DMS53 treated with DMSO at 0.1 percent for 48 hours (cell line): ENCODE measurements around the gene LONRF3.
"Not testable (repeated sequence)": the region's sequence is repeated elsewhere in the genome, so short reads cannot be mapped to it uniquely, and the experiment has no call there.

Experiments
- DNase-seq: peaks from one replicate; lab custom pipeline; 2025; ENCODE audit not compliant: unreplicated experiment; lab: John Stamatoyannopoulos, UW

The LONRF3 gene

DNA sequence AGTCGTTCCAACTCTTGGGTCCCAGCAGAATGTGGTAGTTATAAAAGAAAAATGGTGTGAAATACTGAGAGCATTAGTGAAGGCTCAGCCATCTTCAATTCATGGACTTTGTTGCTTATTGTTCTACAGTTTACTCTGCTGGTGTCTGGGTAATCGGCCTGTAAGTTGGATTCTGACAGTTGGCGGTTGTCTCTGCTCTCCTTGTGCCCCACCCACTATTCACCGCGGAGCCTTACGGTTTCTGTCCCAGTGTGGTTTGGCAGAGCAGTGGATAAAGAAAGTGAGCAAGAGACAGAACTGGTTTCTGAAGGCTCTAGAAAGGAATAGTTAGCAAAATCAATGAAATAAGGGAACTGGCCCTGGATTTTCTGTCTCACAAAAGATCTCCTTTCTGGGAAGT is 9.1 kb downstream of the LONRF3 start:
- DNase-seq = no peak

DNA sequence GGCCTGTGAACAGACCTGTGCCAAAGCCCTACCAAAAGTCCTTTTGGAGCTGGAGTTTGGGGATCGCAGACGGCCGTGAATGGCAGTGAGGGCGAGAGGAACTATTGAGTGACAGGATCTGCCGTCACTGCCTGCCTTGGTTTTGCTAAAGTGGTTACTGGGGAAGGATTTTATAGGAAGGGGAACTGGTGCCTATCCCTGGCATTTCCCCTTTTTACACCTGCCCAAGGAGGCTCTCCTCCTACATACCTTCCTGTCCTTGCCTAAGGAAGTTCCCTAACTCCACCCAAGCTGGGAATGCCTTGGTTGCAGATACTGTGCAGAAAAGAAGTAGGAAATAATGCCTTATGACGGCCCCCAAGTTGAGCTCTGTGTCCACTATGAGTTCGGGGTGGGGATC is 14.5 kb downstream of the LONRF3 start:
- DNase-seq = no peak

DNA sequence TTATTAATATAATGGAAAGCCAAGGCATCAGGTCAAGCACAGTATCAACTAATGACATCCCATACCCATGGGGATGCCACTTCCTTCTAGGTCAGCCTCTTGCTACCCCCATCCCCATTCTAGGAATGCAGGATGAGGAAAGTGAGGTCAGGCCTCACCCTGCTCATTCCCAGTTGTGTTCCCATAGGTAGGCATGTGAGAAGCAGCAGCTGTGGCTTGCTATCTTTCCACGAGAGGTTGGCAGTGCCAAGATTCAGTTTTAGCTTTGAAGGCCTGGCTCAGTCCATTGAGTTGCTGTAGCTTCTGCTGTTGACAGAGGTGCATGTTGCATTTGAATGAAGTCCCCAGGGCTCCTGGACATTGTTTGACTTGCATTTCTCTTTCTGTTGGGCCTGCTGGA is 15.5 kb downstream of the LONRF3 start:
- DNase-seq = no peak

DNA sequence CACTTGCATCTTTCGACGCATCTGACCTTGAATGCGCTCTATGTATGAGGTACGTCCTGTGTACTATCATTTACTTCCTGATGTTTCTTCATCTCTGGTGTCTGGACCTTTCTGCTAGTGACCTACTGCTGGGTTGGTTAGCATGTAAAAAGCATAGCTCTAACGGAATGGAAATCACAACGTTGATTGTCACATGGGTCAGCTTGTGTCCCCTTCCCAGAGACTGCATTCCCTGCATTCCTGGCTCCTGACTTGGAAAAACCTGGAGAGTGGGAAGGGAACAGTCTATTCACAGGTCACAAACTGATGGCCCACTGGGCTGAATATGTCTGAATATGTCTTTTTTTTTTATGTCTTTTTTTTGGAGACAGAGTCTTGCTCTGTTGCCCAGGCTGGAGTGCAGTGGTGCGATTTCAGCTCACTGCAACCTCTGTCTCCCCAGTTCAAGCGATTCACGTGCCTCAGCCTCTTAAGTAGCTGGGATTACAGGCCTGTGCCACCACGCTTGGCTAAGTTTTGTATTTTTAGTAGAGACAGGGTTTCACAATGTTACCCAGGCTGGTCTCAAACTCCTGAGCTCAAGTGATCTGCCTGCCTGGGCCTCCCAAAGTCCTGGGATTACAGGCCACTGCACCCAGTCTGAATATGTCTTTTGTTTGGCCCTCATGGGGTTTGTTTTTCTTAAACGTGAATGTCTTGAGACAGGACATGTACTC is 16.3 kb downstream of the LONRF3 start:
- DNase-seq = no peak

DNA sequence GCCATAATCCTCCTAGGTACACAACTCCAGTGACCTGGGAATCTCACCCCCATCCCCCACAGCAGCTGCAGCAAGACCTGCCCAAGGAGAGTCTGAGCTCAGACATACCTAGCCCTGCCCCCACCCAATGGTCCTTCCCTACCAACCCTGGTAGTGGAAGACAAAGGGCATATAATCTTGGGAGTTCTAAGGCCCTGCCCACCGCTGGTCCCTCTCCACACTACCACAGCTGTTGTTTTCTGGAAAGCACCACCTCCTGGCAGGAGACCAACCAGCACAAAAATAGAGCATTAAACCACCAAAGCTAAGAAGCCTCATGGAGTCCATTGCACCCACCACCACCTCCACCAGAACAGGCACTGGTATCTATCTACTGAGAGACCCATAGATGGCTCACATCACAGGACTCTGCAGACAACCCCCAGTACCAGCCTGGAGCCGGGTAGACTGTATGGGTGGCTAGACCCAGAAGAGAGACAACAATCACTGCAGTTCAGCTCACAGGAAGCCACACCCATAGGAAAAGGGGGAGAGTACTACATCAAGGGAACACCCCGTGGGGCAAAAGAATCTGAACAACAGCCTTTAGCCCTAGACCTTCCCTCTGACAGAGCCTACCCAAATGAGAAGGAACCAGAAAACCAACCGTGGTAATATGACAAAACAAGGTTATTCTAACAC is 18.2 kb downstream of the LONRF3 start:
- peak; percentile 22 for DNase-seq

DNA sequence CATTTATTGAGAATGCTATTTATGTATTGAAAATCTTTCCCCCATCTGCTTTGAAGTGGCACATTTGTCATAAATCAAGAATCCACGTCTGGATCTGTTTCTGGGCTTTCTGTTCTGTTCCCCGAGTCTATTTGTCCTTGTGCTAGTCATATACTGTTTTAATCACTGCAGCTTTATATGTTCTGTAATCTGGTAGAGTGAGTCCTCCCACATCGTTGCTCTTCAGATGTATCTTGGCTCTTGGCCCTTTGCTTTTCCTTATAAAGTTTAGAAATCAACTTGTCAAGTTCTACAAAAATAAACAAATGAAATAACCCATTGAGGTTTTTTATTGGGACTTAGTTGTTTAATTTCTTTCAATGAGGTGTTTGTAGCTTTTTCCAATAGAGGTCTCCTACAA is 29.0 kb downstream of the LONRF3 start:
- DNase-seq = no peak

DNA sequence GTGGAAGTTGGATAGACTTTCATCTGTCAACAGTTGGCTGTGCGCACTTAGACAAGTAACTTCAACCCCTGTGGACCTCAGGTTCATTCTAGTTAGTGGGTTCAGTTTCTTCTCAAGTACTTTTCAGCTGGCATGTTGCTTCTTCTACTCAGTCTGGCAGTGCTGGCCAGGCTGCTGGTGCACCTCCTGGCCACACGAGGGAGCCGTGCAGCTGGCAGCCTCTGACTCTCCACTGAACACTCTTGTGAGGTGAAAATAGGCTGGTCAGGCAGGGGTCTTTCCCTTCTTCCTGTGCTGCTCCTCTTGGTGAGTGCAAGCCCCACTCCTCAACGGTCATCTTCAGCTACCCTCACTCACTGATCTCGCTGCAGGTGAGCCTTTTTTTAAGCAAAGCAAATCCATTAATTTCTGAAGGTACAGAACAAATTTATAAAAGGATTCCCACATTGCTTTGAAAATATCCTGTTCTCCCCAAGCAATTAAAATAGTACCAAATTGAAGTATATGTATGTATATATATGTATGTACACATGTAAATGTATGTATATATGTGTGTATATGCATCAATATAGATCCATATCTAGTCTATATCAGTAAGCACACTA is 30.6 kb downstream of the LONRF3 start:
- DNase-seq = peak; percentile 10

DNA sequence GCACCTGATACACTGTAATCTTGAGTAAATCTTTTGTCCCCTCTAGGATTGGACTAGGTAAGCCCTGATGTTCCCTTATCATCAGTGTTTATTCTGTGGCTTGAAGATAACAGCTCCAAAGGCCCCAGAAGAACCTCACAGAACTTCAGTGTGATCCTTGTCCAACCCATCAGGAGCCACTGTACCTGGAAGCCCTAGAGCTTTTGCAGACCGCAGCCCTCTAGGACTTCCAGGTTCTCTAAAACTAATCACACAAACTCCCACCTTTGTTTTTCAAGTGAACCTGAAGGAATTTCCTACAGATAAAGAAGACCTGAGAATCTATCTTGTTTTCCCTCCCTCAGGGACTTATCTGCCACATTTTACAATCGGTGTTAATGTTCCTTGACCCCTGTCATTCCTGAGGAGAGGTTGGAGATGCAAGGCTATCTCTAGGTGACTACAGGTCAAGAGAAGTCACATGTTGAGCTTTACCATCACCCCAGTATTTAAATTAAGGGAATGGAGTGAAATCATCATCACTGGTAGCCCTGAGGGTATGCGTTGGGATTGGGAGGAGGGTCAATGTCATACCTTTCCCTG is 32.9 kb downstream of the LONRF3 start:
- DNase-seq = no peak

DNA sequence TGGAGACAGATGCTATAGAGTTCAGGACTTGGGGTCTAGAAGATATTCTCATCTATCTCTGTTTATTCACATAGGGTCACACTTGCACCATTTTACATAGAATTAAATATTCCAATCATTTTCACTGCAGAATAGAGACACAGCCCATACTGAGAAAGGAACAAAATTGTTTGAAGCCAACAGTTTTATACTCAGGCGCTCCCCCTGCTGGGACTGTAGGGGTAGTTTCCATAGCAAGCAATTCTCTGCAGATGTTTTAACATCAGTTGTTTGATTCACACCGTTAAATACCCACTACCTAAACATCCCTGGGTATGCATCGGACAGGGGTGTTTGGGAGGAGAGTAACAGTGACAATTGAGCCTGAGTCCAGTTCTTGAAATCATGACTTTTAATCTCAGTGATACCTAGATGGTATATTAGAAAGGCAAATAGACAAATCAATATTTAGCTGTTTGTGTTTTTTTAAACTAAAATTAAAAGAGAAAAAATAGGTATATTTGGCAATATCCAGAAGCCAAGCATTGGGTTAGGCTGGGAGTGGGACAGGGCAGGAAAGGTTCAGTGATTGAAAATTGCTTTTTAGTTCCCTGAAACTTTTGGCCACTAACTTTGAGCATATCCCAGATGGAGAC is 33.8 kb downstream of the LONRF3 start:
- DNase-seq = peak; percentile 0

DNA sequence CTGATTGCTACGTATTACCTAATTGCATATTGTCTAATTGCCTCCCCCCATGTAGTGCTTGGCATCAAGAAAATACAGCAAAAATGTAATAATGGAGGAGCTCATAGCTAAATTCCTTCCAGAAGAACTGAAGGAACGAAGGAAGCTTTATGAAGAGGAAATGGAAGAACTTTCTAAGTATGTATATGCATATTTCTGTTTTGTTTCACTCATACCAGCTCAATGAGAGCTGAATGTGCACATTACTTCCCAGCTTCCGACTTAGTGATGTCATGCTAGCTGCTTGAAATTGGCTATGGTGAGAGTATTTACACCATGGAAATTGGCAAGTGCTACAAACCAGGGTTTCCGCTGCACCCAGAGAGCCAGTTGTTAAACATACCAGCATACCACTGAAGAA is 34.7 kb downstream of the LONRF3 start:
- no peak for DNase-seq

DNA sequence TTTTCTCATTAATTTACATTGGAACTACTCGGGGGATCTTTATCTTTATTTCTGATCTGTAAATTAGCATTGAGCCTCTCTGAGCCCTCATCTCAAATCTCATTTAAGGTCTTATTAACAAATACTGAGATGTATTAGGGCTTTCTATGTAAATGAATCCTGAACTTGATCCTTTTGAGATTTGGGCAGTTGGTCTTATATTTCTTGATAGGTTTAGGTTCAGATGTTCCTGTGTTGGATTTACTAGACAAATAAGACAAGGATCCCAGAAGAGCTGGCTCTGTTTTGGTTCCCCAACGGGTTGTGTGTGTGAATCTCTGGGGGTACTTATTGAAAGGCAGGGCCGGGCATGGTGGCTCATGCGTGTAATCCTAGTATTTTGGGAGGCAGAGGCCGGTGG is 36.1 kb downstream of the LONRF3 start:
- no peak for DNase-seq

DNA sequence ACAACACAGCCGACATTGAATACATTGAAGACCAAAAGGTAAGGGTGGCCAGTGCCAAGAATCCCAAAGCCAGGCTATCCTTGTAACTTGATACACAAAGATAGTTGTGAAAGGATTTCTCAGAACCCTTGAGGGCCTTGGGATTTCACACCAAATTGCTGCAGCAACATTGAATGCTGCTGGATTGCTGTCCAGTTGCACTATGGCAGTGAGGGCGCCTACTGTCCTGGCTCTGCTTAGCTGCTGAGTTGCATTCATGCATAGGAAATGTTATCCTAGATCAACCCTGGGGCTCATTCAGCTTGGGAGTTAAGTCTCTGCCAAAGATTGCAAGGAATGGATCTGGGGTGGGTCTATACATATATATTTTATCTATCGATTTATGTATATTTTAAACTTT is 38.7 kb downstream of the LONRF3 start:
- DNase-seq = no peak

DNA sequence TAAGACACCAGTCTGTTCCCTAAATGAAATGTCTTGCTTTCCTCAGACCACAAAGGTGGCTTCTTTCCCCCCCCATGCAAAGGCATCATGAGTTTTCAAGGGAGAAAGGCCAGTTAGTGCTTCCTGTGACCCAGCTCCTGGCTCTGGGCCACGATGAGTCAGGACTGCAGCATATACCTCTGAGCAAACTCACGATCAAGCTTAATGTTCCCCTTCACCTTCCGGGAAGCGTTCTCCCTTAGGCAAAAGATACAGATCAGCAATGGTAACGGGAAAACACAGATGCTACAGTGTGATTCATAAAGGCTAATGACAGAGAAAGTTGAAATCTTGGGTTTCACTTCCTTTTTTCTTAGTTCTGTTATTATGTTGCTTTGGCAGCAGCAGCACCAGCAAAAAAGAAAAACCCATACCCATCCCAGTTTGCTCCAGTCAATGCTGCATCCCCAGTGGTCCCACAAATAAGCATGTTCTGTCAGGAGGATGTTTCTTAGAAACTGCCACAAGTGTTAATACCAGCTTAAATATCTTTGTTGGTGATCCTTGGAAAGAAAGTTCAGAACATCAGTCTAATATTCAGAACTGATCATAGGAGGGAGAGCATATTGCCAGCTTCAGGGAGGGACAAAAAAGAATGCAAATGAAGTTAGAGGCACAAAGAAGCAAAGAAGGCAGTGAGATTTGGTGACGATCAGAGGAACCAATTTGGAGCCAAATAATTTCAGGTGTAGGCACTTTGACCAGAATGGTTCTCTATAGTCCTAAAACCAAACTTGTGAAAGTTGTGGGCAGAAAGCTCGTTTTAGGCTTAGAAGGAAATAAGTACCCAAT is 41.2 kb downstream of the LONRF3 start:
- no peak for DNase-seq

DNA sequence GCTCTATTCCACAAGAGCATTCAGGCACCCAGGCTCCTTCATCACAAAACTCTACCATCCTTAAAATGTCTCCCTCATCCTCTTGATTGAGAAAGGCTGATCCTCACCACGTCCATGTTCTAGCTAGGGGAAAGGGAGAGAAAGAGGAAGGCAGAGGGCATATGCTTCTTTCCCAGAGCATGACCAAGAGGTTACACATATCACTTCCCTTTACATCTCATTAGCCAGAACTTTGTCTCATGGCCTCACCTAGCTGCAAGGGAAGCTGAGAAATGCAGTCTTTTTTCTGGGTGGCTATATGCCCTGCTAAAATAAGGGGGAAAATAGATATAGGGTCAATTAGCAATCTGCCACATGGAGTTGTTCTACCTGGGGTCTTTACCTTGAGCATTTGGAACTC is 42.7 kb downstream of the LONRF3 start:
- DNase-seq = no peak

DNA sequence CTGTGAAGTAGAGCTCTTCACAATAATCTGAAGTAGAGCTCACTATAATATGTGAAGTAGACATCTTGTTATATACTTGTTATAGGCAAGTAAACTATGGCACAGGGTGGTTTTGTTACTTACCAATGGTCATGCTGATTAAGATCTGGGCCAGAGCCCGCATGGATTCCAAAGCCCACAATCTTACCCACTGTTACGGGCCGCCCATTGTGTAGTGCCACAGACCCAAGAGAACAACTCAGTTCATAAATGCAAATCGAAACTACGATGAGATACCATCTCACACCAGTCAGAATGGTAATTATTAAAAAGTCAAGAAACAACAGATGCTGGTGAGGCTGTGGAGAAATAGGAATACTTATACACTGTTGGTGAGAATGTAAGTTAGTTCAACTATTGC is 51.5 kb downstream of the LONRF3 start:
- no peak for DNase-seq

DNA sequence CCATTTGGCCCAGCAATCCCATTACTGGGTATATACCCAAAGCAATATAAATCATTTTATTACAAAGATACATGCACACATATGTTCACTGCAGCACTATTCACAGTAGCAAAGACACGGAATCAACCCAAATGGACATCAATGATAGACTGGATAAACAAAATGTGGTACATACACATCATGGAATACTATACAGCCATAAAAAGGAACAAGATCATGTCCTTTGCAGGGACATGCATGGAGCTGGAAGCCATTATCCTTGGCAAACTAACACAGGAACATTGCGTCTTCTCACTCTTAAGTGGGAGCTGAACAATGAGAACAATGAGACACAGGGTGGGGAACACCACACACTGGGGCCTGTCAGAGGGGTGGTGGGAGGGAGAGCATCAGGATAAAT is 51.9 kb downstream of the LONRF3 start:
- not testable (repeated sequence) for DNase-seq

DNA sequence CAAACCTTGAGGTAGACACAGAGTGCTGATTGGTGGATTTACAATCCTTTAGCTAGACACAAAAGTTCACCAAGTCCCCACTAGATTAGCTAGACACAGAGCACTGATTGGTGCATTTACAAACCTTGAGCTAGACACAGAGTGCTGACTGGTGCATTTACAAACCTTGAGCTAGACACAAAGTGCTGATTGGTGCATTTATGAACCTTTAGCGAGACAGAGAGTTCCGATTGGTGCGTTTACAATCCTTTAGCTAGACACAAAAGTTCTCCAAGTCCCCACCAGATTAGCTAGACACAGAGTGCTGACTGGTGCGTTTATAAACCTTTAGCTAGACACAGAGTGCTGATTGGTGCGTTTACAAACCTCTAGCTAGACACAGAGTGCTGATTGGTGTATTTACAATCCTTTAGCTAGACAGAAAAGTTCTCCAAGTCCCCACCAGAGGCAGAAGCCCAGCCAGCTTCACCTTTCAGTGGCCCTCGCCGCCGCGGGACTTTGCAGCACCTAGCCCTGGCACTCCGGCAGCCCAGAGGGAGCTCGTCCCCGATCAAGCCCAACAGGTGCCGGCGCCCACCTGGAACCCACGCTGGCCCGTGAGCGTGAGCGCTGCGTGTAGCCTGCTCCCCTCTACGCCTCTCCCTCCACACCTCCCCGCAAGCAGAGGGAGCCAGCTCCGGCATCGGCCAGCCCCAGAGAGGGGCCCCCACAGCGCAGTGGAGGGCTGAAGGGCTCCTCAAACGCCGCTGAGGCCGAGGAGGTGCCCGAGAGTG is 53.7 kb downstream of the LONRF3 start:
- not testable (repeated sequence) for DNase-seq

DNA sequence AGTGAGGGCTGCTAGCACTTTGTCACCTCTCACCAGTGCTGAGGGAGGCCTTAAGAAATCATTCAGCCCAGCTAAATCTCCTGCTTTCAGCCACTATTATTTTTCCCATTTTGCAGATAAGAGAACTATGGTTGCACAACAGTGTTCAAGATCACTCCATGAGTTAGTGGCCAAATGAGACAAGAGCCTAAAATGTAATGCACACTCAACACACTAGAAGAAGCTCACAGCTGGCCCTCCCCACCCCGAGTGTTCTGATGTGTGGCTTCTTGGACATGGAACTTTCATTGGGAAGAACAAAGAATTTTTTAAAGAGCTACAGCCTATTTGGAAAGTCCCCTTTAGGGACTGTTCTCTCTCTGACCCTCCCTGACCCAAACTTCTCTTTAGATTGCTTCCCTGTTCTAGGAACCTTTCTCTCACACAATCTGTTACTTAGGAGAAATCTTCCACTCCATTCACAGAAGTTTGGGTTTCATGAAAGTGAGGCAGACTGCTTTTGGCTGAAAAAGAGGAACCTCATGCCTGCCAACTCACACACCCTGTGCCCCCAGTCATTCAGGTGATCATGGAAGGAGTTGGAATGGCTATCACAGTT is 54.4 kb downstream of the LONRF3 start:
- DNase-seq = no peak

DNA sequence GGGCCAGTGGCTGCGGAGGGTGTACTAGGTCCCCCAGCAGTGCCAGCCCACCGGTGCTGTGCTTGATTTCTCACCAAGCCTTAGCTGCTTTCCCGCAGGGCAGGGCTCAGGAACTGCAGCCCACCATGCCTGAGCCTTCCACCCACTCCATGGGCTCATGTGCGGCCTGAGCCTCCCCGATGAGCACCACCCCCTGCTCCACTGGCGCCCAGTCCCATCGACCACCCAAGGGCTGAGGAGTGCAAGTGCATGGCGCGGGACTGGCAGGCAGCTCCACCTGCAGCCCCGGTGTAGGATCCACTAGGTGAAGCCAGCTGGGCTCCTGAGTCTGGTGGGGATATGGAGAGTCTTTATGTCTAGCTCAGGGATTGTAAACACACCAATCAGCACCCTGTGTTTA is 55.2 kb downstream of the LONRF3 start:
- DNase-seq = not testable (repeated sequence)

DNA sequence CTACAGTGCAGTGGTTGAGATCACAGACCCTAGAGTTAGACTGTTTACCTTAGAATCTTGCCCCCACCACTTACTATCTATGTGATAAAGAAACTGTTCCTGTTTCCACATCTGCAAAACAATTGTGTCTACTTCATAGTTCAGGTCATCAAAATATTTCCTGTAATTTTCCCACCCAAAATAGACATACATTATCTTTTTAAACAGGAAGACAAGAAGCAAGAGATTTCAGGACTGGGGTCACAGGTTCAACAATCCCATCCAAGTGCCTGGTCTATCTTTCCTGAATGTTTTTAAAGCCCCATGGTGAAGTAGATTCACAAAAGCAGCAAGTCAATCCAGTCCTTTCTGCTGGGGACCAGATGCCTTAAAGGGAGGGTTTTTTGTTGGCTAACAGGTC is 56.6 kb downstream of the LONRF3 start:
- no peak for DNase-seq
